Nephron (organoid): ENCODE data around the gene ATP5IF1.

ENCODE experiments used
- H3K27ac Mint-ChIP-seq, 3 experiments: 2 replicates each; pipeline ENCODE4 v1.8.0; 2020; ENCODE audit warnings: mixed read lengths in 3 of 3, mild to moderate bottlenecking in 2 of 3, moderate library complexity in 1 of 3
- H3K27me3 Mint-ChIP-seq: 2 replicates; pipeline ENCODE4 v1.8.0; 2021; ENCODE audit warnings: low read depth, mild to moderate bottlenecking, moderate library complexity, mixed read lengths
- H3K36me3 Mint-ChIP-seq: 2 replicates; pipeline ENCODE4 v1.8.0; 2020; ENCODE audit warnings: low read depth, mixed read lengths
- H3K4me1 Mint-ChIP-seq: 2 replicates; pipeline ENCODE4 v1.8.0; 2020; ENCODE audit warnings: mixed read lengths
- H3K4me3 Mint-ChIP-seq, 3 experiments: 2 replicates each; pipeline ENCODE4 v1.8.0; 2020; ENCODE audit warnings: mild to moderate bottlenecking in 3 of 3, mixed read lengths in 3 of 3, moderate library complexity in 2 of 3
- H3K9me3 Mint-ChIP-seq: 2 replicates; pipeline ENCODE4 v1.8.0; 2020; ENCODE audit warnings: mixed read lengths
- CTCF ChIP-seq, 3 experiments: fragments of 200-600 bp; sonication (generic); IDR thresholded peaks; one replicate each; pipeline ENCODE4 v1.5.0; 2021; ENCODE audit warnings: antibody characterized with exemption in 3 of 3; ENCODE audit not compliant: unreplicated experiment in 3 of 3

ATP5IF1 gene

GRCh38 chr1:28273216-28273860, 37.4 kb downstream of the ATP5IF1 start:
- H3K27me3 Mint-ChIP-seq: no peaks in the 10 kb centered on the region
- H3K36me3 Mint-ChIP-seq: peaks cover 43% of the 10 kb centered on the region
- TF ChIP-seq CTCF (IDR thresholded peaks at IDR 0.05; ENCODE audit: unreplicated experiment in 3 of 3): no peak
- H3K4me3 Mint-ChIP-seq: no peak overlapping the region
- no peak overlapping the region for H3K27ac Mint-ChIP-seq
- no peaks in the 10 kb centered on the region for H3K9me3 Mint-ChIP-seq
- no peaks in the 10 kb centered on the region for H3K4me1 Mint-ChIP-seq

GRCh38 chr1:28278763-28279162, 42.8 kb downstream of the ATP5IF1 start:
- Mint-ChIP-seq H3K4me1 (no peaks in the 10 kb centered on the region), H3K36me3 (peaks cover 58% of the 10 kb centered on the region)

GRCh38 chr1:28279721-28280120, 43.8 kb downstream of the ATP5IF1 start:
- H3K9me3 Mint-ChIP-seq: no peaks in the 10 kb centered on the region
- no peak overlapping the region for H3K27ac Mint-ChIP-seq
- TF ChIP-seq CTCF (IDR thresholded peaks at IDR 0.05; ENCODE audit: unreplicated experiment in 3 of 3): no peak
- no peak overlapping the region for H3K4me3 Mint-ChIP-seq
- no peaks in the 10 kb centered on the region for H3K4me1 Mint-ChIP-seq
- no peaks in the 10 kb centered on the region for H3K27me3 Mint-ChIP-seq
- peaks cover 51% of the 10 kb centered on the region for H3K36me3 Mint-ChIP-seq

More at GRCh38 chr1:28278763-28279162, 42.8 kb downstream of the ATP5IF1 start:
- Mint-ChIP-seq H3K9me3 (no peaks in the 10 kb centered on the region), H3K27ac (no peak overlapping the region), H3K27me3 (no peaks in the 10 kb centered on the region), H3K4me3 (no peak overlapping the region)
- no peak for TF ChIP-seq CTCF (IDR thresholded peaks at IDR 0.05; ENCODE audit: unreplicated experiment in 3 of 3)

GRCh38 chr1:28280501-28280900, 44.6 kb downstream of the ATP5IF1 start:
- Mint-ChIP-seq H3K27ac (no peak overlapping the region), H3K4me3 (no peak overlapping the region), H3K36me3 (peaks cover 45% of the 10 kb centered on the region), H3K4me1 (no peaks in the 10 kb centered on the region), H3K9me3 (no peaks in the 10 kb centered on the region), H3K27me3 (no peaks in the 10 kb centered on the region)
- no peak for TF ChIP-seq CTCF (IDR thresholded peaks at IDR 0.05; ENCODE audit: unreplicated experiment in 3 of 3)

GRCh38 chr1:28280977-28281381, 45.1 kb downstream of the ATP5IF1 start:
- no peaks in the 10 kb centered on the region for H3K4me1 Mint-ChIP-seq
- no peaks in the 10 kb centered on the region for H3K27me3 Mint-ChIP-seq
- no peak overlapping the region for H3K4me3 Mint-ChIP-seq
- no peak for TF ChIP-seq CTCF (IDR thresholded peaks at IDR 0.05; ENCODE audit: unreplicated experiment in 3 of 3)
- H3K36me3 Mint-ChIP-seq: peaks cover 45% of the 10 kb centered on the region
- H3K27ac Mint-ChIP-seq: peak overlapping the region in 1 of 3 experiments; percentile 70
- H3K9me3 Mint-ChIP-seq: no peaks in the 10 kb centered on the region
